Measurements from ENCODE around the gene PPP2R2D.

- TF ChIP-seq CTCF (conservative IDR thresholded peaks at IDR 0.05; ENCODE audit: low read depth, low read length) = no peak
- TF ChIP-seq EZH2 (IDR thresholded peaks at IDR 0.05; ENCODE audit: low read length, unreplicated experiment) = no peak
- no peak for TF ChIP-seq EZH2phosphoT487 (IDR thresholded peaks at IDR 0.05; ENCODE audit: borderline replicate concordance, low read length)
Observed at GRCh38 chr10:131915990-131916766, 15.4 kb downstream of the PPP2R2D start.

All from PC-3 (cell line).